Stimulated activated CD8-positive, alpha-beta memory T cell treated with anti-CD3 and anti-CD28 coated beads, Interleukin-4, amount 100 ng/mL, for 48 hours (primary cell): Measurements from ENCODE around the gene RCC2.
A peak's percentile ranks its signal among the peaks of the same experiment; 100 is the strongest.

Experiments
- DNase-seq: peaks from one replicate; pipeline ENCODE4 v3.0.0-alpha.2; 2020

RCC2 gene

GRCh38 chr1:17441993-17442357, 2.5 kb upstream of the RCC2 start:
- DNase-seq = no peak

- DNase-seq = no peak
These were observed 2.0 kb upstream of the RCC2 start for GRCh38 chr1:17441265-17441992.

GRCh38 chr1:17440827-17441168, 1.3 kb upstream of the RCC2 start:
- no peak for DNase-seq

GRCh38 chr1:17440074-17440826, 773 bp upstream of the RCC2 start:
- no peak for DNase-seq

- DNase-seq = peak; percentile 88
These were observed 893 bp downstream of the RCC2 start for GRCh38 chr1:17438318-17439249.

- DNase-seq = peak; percentile 68
These were observed 1.7 kb downstream of the RCC2 start for GRCh38 chr1:17437580-17438317.

GRCh38 chr1:17437260-17437579, 2.3 kb downstream of the RCC2 start:
- no peak for DNase-seq

GRCh38 chr1:17436380-17437174, 2.9 kb downstream of the RCC2 start:
- no peak for DNase-seq

GRCh38 chr1:17434601-17435000, 4.9 kb downstream of the RCC2 start:
- no peak for DNase-seq

- DNase-seq = no peak
These were observed 5.5 kb downstream of the RCC2 start for GRCh38 chr1:17434016-17434415.

- DNase-seq = no peak
These were observed 6.2 kb downstream of the RCC2 start for GRCh38 chr1:17433261-17433660.

GRCh38 chr1:17432412-17432811, 7.1 kb downstream of the RCC2 start:
- no peak for DNase-seq

- DNase-seq = no peak
These were observed 10.3 kb downstream of the RCC2 start for GRCh38 chr1:17429183-17429582.

- DNase-seq = no peak
These were observed 11.5 kb downstream of the RCC2 start for GRCh38 chr1:17427696-17428660.

GRCh38 chr1:17425806-17426600, 13.5 kb downstream of the RCC2 start:
- no peak for DNase-seq

- no peak for DNase-seq
These were observed 15.7 kb downstream of the RCC2 start for GRCh38 chr1:17423781-17424245.

GRCh38 chr1:17422461-17422860, 17.0 kb downstream of the RCC2 start:
- no peak for DNase-seq

- no peak for DNase-seq
These were observed 19.0 kb downstream of the RCC2 start for GRCh38 chr1:17420391-17420918.

GRCh38 chr1:17419626-17420328, 19.7 kb downstream of the RCC2 start:
- peak; percentile 81 for DNase-seq
